Measurements from ENCODE around the gene ARHGEF10L.

The ARHGEF10L gene

GRCh38 chr1:17594026-17594425 lies 54.5 kb downstream of the ARHGEF10L start:
- no peak for DNase-seq (ENCODE audit: low read depth)

- no peak for DNase-seq (ENCODE audit: low read depth)
Observed at GRCh38 chr1:17594690-17595601, 55.4 kb downstream of the ARHGEF10L start.

GRCh38 chr1:17595602-17595925 lies 56.1 kb downstream of the ARHGEF10L start:
- no peak for DNase-seq (ENCODE audit: low read depth)

- no peak for DNase-seq (ENCODE audit: low read depth)
Observed at GRCh38 chr1:17596186-17596585, 56.7 kb downstream of the ARHGEF10L start.

- no peak for DNase-seq (ENCODE audit: low read depth)
Observed at GRCh38 chr1:17596651-17597509, 57.4 kb downstream of the ARHGEF10L start.

GRCh38 chr1:17597651-17598050 lies 58.2 kb downstream of the ARHGEF10L start:
- no peak for DNase-seq (ENCODE audit: low read depth)

GRCh38 chr1:17598251-17598650 lies 58.8 kb downstream of the ARHGEF10L start:
- DNase-seq (ENCODE audit: low read depth), result no peak

GRCh38 chr1:17599291-17599953 lies 59.9 kb downstream of the ARHGEF10L start:
- DNase-seq (ENCODE audit: low read depth), result no peak

- DNase-seq (ENCODE audit: low read depth), result no peak
Observed at GRCh38 chr1:17599954-17600300, 60.4 kb downstream of the ARHGEF10L start.

GRCh38 chr1:17600321-17600720 lies 60.8 kb downstream of the ARHGEF10L start:
- no peak for DNase-seq (ENCODE audit: low read depth)

- DNase-seq (ENCODE audit: low read depth), result no peak
Observed at GRCh38 chr1:17601643-17602382, 62.3 kb downstream of the ARHGEF10L start.

- no peak for DNase-seq (ENCODE audit: low read depth)
Observed at GRCh38 chr1:17603091-17603841, 63.8 kb downstream of the ARHGEF10L start.

- DNase-seq (ENCODE audit: low read depth), result no peak
Observed at GRCh38 chr1:17605582-17606344, 66.3 kb downstream of the ARHGEF10L start.

- no peak for DNase-seq (ENCODE audit: low read depth)
Observed at GRCh38 chr1:17606826-17607440, 67.4 kb downstream of the ARHGEF10L start.

- no peak for DNase-seq (ENCODE audit: low read depth)
Observed at GRCh38 chr1:17607644-17608581, 68.4 kb downstream of the ARHGEF10L start.

- DNase-seq (ENCODE audit: low read depth), result no peak
Observed at GRCh38 chr1:17609529-17609928, 70.0 kb downstream of the ARHGEF10L start.

GRCh38 chr1:17610085-17610484 lies 70.6 kb downstream of the ARHGEF10L start:
- no peak for DNase-seq (ENCODE audit: low read depth)

GRCh38 chr1:17610713-17611112 lies 71.2 kb downstream of the ARHGEF10L start:
- DNase-seq (ENCODE audit: low read depth), result no peak

- no peak for DNase-seq (ENCODE audit: low read depth)
Observed at GRCh38 chr1:17611991-17612390, 72.5 kb downstream of the ARHGEF10L start.
